ENCODE measurements around the gene AIDA.

The AIDA gene

GRCh38 chr1:222712253-222713090 lies at the start of gene AIDA, which contains the start of gene BROX:
Gene AIDA (minus strand): TSS chr1:222712491. CDS start chr1:222712317, 174 bp downstream.
Gene BROX (plus strand): TSS chr1:222712564. CDS start chr1:222715700, 3,136 bp downstream.
- peak within 1 kb of the TSS; percentile 97 for H3K27ac ChIP-seq (ENCODE audit: low read length)

GRCh38 chr1:222761083-222761482 lies 48.8 kb upstream of the AIDA start:
- Histone ChIP-seq H4K20me1 (ENCODE audit: insufficient read depth, low read length) (no peaks in the 10 kb centered on the region), H3K27ac (ENCODE audit: low read length) (no peak overlapping the region), H3K27me3 (ENCODE audit: insufficient read depth, low read length, poor library complexity) (no peaks in the 10 kb centered on the region), H3K4me2 (ENCODE audit: insufficient read depth, low read length) (no peak overlapping the region), H3K36me3 (ENCODE audit: insufficient read depth, low read length) (no peaks in the 10 kb centered on the region), H3K9me3 (ENCODE audit: insufficient read depth, low read length, severe bottlenecking) (no peaks in the 10 kb centered on the region), H2AFZ (ENCODE audit: low read depth, low read length) (no peak overlapping the region), H3K9ac (ENCODE audit: low read depth, low read length) (no peak overlapping the region), H3K4me3 (ENCODE audit: low read depth in 1 of 2, low read length in 2 of 2) (no peak overlapping the region), H3K79me2 (ENCODE audit: insufficient read depth, low read length) (no peaks in the 10 kb centered on the region), H3K4me1 (ENCODE audit: insufficient read depth, low read length) (peaks cover 4% of the 10 kb centered on the region)
- DNase-seq (no peak), ATAC-seq (ENCODE audit: insufficient read depth, low read depth) (no peak)
- no peak for TF ChIP-seq CTCF (IDR thresholded peaks at IDR 0.05; ENCODE audit: borderline replicate concordance, extremely low read depth, low read length, poor library complexity, severe bottlenecking)

More at GRCh38 chr1:222712253-222713090, at the start of gene AIDA, which contains the start of gene BROX:
- H3K27me3 ChIP-seq (ENCODE audit: insufficient read depth, low read length, poor library complexity): no peaks in the 10 kb centered on the region
- TF ChIP-seq EZH2 (IDR thresholded peaks at IDR 0.05; ENCODE audit: borderline replicate concordance, low read depth, low read length, severe bottlenecking) (no peak), CTCF (IDR thresholded peaks at IDR 0.05; ENCODE audit: borderline replicate concordance, extremely low read depth, low read length, poor library complexity, severe bottlenecking) (no peak)
- H3K4me1 ChIP-seq (ENCODE audit: insufficient read depth, low read length): peaks cover 36% of the 10 kb centered on the region
- H3K4me2 ChIP-seq (ENCODE audit: insufficient read depth, low read length): peak within 1 kb of the TSS; percentile 78
- no peaks in the 10 kb centered on the region for H3K9me3 ChIP-seq (ENCODE audit: insufficient read depth, low read length, severe bottlenecking)
- DNase-seq: peak; percentile 92
- peak within 1 kb of the TSS; percentile 95 for H2AFZ ChIP-seq (ENCODE audit: low read depth, low read length)
- H3K9ac ChIP-seq (ENCODE audit: low read depth, low read length): peak within 1 kb of the TSS; percentile 85
- peaks cover 28% of the 10 kb centered on the region for H3K36me3 ChIP-seq (ENCODE audit: insufficient read depth, low read length)
- 0 out of 2 replicates have a peak, but pooled peaks cover 5% of the 10 kb centered on the region for H4K20me1 ChIP-seq (ENCODE audit: insufficient read depth, low read length)
- ATAC-seq (ENCODE audit: insufficient read depth, low read depth): peak; percentile 73
- peaks cover 65% of the 10 kb centered on the region for H3K79me2 ChIP-seq (ENCODE audit: insufficient read depth, low read length)
- peak within 1 kb of the TSS; percentile 73 to 79 for H3K4me3 ChIP-seq (ENCODE audit: low read depth in 1 of 2, low read length in 2 of 2)

- Histone ChIP-seq H3K9ac (ENCODE audit: low read depth, low read length) (no peak overlapping the region), H3K9me3 (ENCODE audit: insufficient read depth, low read length, severe bottlenecking) (no peaks in the 10 kb centered on the region), H3K4me3 (ENCODE audit: low read depth in 1 of 2, low read length in 2 of 2) (no peak overlapping the region), H3K27me3 (ENCODE audit: insufficient read depth, low read length, poor library complexity) (no peaks in the 10 kb centered on the region), H4K20me1 (ENCODE audit: insufficient read depth, low read length) (no peaks in the 10 kb centered on the region), H3K4me2 (ENCODE audit: insufficient read depth, low read length) (no peak overlapping the region), H2AFZ (ENCODE audit: low read depth, low read length) (no peak overlapping the region), H3K79me2 (ENCODE audit: insufficient read depth, low read length) (no peaks in the 10 kb centered on the region), H3K4me1 (ENCODE audit: insufficient read depth, low read length) (no peaks in the 10 kb centered on the region), H3K36me3 (ENCODE audit: insufficient read depth, low read length) (no peaks in the 10 kb centered on the region), H3K27ac (ENCODE audit: low read length) (no peak overlapping the region)
- no peak for TF ChIP-seq EZH2 (IDR thresholded peaks at IDR 0.05; ENCODE audit: borderline replicate concordance, low read depth, low read length, severe bottlenecking)
- no peak for TF ChIP-seq CTCF (IDR thresholded peaks at IDR 0.05; ENCODE audit: borderline replicate concordance, extremely low read depth, low read length, poor library complexity, severe bottlenecking)
- no peak for DNase-seq
- no peak for ATAC-seq (ENCODE audit: insufficient read depth, low read depth)
These were observed 47.3 kb upstream of the AIDA start for GRCh38 chr1:222759451-222760035.

Measured in DND-41 (cell line).